ENCODE results near the gene MATN3.
A peak's percentile ranks its signal among the peaks of the same experiment; 100 is the strongest.

The MATN3 gene, protein sequence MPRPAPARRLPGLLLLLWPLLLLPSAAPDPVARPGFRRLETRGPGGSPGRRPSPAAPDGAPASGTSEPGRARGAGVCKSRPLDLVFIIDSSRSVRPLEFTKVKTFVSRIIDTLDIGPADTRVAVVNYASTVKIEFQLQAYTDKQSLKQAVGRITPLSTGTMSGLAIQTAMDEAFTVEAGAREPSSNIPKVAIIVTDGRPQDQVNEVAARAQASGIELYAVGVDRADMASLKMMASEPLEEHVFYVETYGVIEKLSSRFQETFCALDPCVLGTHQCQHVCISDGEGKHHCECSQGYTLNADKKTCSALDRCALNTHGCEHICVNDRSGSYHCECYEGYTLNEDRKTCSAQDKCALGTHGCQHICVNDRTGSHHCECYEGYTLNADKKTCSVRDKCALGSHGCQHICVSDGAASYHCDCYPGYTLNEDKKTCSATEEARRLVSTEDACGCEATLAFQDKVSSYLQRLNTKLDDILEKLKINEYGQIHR

DNA sequence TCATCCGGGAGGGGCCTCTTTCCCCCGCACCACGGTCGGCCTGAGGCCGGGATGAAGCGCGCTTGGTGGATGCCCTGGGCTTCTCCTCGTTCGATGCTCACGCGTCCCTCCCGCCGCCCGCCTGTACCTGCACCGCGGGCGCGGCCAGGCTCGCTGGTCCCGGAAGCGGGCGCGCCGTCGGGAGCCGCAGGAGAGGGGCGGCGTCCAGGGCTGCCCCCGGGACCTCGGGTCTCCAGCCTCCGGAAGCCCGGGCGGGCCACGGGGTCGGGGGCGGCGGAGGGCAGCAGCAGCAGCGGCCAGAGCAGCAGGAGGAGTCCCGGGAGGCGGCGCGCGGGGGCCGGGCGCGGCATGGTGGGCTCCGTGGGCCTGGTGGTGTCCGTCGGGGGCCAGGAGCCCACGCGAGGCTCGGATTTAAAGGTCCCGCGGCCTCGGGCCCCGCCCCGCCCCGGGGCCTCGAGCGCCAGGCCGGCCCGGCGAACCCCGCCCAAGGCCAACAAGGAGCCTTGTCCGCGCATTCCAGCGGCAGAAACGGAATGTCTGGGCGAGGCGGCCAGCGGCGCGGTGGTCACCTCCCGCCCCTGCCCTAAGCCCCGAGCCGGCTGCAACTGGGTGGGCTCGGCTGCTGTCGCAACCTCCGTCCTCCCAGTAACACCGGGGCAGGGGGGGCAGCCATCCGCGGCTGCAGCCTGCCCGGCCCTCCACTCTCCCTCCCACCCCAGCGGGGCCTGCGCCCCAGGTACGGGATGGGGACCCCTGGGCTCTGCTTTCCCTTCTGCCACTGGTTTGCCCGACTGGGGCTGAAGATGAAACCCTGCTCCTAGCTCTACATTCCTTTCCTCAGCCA is at the start of gene MATN3:
Gene MATN3 (minus strand): TSS at position 387 of the 844 bp plus-strand sequence. CDS start 37 bp downstream, at position 350.
- H3K36me3 Mint-ChIP-seq (ENCODE audit: low read depth): no peaks in the 10 kb centered on the region
- peaks cover 57% of the 10 kb centered on the region for H3K27me3 Mint-ChIP-seq
- H3K9me3 Mint-ChIP-seq: peaks cover 3% of the 10 kb centered on the region
- peak; percentile 42 for DNase-seq
- H3K4me1 Mint-ChIP-seq (ENCODE audit: low read depth): peaks cover 8% of the 10 kb centered on the region
- peak within 1 kb of the TSS; percentile 62 for H3K4me3 Mint-ChIP-seq
- H3K27ac Mint-ChIP-seq: no peak within 1 kb of the TSS

DNA sequence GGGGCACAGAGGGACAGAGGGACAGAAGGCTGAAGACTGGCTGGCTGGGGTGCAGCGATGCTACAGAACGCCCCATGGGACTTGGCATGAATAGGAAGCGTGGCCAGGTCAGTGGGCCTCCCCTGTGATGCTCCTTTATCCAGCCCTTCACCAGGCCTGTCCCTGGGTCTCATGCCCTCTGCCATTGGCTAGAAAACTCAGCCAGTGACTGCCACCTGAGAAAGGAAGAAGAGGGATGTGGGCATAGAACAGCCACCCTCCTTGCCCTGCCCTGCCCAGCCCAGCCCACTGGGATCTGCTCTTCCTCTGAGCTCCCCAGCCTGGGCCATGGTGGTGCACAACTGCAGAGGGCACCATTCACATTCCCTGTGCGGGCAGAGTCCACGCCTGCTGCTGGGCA is 49.5 kb upstream of the MATN3 start:
- H3K27me3 Mint-ChIP-seq: peaks cover 15% of the 10 kb centered on the region
- no peak for DNase-seq
- peaks cover 2% of the 10 kb centered on the region for H3K4me1 Mint-ChIP-seq (ENCODE audit: low read depth)
- no peaks in the 10 kb centered on the region for H3K36me3 Mint-ChIP-seq (ENCODE audit: low read depth)
- H3K4me3 Mint-ChIP-seq: no peak overlapping the region
- peaks cover 3% of the 10 kb centered on the region for H3K9me3 Mint-ChIP-seq
- H3K27ac Mint-ChIP-seq: no peak overlapping the region

DNA sequence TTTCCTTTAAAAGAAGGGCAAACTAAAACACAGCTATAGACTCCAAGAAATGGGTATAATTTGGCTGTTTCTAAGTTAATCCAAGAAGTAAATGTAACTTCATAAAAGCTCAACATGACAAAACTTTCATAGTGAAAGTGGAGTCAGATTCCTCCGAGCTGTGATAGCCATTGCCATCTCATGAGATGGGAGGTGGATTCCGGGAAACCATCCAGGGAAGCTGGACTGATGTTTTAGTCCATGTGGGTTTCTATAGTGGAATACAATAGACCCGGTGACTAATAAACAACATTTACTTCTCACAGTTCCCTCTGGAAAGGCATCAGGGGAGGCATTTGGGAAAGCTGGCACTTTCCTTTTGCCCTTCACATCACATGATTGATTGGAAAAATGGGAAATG is 49.0 kb upstream of the MATN3 start:
- Mint-ChIP-seq H3K36me3 (ENCODE audit: low read depth) (no peaks in the 10 kb centered on the region), H3K9me3 (peaks cover 3% of the 10 kb centered on the region), H3K4me1 (ENCODE audit: low read depth) (peaks cover 2% of the 10 kb centered on the region), H3K27me3 (peaks cover 19% of the 10 kb centered on the region), H3K27ac (no peak overlapping the region), H3K4me3 (no peak overlapping the region)
- no peak for DNase-seq

DNA sequence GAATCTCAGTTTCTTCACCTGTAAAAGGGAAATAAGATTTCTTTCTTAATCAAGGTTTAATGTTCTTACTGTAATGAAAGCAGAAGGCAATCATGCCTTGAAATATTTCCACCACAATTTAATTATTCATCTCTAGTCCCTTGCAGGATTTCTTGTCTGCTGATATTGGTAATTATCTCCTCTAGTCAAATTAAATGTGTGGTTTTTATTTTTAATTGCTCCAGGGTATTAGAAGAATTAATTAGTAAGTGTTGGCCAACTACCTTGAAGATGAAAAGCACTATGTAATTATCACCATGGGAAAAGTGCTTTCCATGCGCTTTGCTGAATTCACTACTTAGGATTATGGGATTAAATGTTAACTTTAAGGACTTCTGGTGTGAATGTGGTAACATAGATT is 47.6 kb upstream of the MATN3 start:
- H3K4me3 Mint-ChIP-seq: no peak overlapping the region
- H3K27ac Mint-ChIP-seq: no peak overlapping the region
- peaks cover 3% of the 10 kb centered on the region for H3K9me3 Mint-ChIP-seq
- no peak for DNase-seq
- peaks cover 33% of the 10 kb centered on the region for H3K27me3 Mint-ChIP-seq
- no peaks in the 10 kb centered on the region for H3K36me3 Mint-ChIP-seq (ENCODE audit: low read depth)
- H3K4me1 Mint-ChIP-seq (ENCODE audit: low read depth): peaks cover 2% of the 10 kb centered on the region

DNA sequence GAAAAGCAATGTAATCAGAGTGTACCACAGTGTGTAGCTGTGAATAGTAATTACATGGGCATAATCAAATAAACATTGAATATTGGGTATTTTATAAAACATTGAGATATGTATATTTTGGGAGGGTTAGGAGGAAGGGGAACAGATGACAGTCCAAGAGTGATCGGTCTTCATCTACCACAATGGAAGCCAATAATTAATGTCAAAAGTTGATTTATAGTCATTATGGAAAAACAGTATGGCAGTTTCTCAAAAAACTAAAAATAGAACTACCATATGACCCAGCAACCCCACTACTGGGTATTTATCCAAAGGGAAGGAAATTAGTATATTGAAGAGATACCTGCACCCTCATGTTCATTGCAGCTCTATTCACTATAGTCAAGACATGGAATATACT is 44.8 kb upstream of the MATN3 start:
- H3K36me3 Mint-ChIP-seq (ENCODE audit: low read depth): no peaks in the 10 kb centered on the region
- peaks cover 43% of the 10 kb centered on the region for H3K27me3 Mint-ChIP-seq
- no peak overlapping the region for H3K4me3 Mint-ChIP-seq
- no peaks in the 10 kb centered on the region for H3K9me3 Mint-ChIP-seq
- H3K27ac Mint-ChIP-seq: no peak overlapping the region
- no peaks in the 10 kb centered on the region for H3K4me1 Mint-ChIP-seq (ENCODE audit: low read depth)
- no peak for DNase-seq

DNA sequence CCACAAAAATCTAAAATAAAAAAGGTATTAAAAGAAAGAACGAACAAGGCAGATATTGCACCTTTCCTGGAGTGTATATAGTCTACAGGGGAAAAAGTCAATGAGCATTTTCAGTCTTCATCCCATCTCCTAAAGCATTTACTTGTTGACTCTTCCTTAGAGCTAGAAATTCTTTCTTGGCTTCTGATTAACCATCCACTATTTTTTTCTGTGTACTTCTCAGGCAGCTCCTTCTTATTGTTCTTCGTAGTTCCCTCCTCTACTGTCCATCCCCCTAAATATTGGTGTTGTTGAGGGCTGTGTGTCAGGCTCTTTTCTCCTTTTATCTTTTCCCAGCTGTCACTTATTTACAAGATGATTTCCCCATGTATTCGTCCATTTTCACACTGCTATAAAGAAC is 42.5 kb upstream of the MATN3 start:
- Mint-ChIP-seq H3K9me3 (no peaks in the 10 kb centered on the region), H3K27ac (no peak overlapping the region), H3K36me3 (ENCODE audit: low read depth) (peaks cover 10% of the 10 kb centered on the region), H3K27me3 (peaks cover 38% of the 10 kb centered on the region), H3K4me3 (no peak overlapping the region), H3K4me1 (ENCODE audit: low read depth) (peaks cover 5% of the 10 kb centered on the region)
- no peak for DNase-seq

DNA sequence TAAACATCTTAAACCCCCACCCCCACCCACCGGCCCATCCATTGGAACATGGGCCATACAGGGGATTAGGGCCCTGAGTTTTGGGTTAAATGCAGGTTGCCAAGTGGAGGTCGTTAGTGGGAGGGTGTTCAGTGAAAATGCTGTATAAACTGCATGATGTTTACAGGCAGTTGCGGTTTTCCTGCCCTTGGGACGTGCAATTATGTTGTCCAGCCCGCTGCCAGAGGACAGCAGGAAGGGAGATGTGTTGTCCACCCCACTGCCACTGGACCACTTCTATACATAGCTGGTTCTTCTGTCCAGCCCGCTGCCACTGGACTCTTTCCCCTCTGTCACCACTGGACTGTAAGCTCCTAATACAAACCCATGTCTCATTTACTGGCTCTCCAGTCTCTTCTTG is 41.7 kb upstream of the MATN3 start:
- H3K4me1 Mint-ChIP-seq (ENCODE audit: low read depth): peaks cover 13% of the 10 kb centered on the region
- H3K36me3 Mint-ChIP-seq (ENCODE audit: low read depth): peaks cover 13% of the 10 kb centered on the region
- no peak overlapping the region for H3K4me3 Mint-ChIP-seq
- no peak overlapping the region for H3K27ac Mint-ChIP-seq
- DNase-seq: no peak
- H3K9me3 Mint-ChIP-seq: no peaks in the 10 kb centered on the region
- H3K27me3 Mint-ChIP-seq: peaks cover 38% of the 10 kb centered on the region

DNA sequence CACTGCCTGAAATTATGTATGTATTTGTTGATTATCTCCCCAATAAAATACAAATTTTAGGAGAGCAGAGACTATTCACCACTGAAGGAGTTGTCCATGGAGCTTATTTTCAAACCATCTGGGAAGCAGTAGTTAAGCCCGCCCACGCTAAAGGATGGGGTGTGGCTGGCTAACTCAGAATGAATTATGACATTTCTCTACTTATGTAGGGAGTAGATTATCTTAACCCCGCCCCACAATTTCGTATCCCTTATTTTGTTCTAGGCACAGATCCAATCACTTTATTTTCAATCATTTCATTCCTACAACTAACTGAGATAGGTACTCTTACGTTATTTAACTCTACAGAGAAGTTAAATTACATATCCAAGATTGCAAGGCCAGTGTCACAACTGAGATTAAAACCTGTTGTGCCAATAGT is 40.4 kb upstream of the MATN3 start:
- Mint-ChIP-seq H3K4me3 (no peak overlapping the region), H3K4me1 (ENCODE audit: low read depth) (peaks cover 26% of the 10 kb centered on the region), H3K27me3 (peaks cover 35% of the 10 kb centered on the region), H3K36me3 (ENCODE audit: low read depth) (peaks cover 13% of the 10 kb centered on the region), H3K9me3 (no peaks in the 10 kb centered on the region), H3K27ac (no peak overlapping the region)
- no peak for DNase-seq

DNA sequence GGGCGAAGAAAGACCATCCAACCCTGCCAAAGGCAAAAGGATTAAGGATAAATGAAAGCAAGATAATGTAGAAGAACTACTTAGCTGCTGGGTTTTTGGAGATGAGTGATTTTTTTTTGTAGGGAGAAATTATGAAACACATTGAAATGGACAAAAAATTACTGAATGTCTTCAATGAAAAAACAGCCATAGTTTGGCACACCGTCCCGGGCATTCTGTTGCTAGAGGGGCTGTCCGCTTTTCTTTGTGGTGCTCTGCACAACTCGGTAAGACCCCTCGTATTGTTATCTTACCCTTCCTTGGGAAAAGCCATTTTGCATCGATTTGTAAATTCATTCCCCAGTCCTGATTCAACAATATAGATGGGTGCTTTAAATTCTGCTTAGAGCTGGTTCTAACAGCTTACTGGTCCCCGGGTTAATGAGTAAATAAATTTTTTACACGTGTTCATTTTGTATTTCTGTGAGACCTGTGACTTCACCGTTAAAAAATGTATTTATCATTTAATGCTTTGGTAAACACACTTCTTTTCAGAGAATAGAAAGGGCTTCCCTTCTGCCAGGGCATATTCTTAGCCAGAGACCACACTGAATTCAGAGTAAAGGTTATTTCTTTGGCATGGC is 39.9 kb upstream of the MATN3 start:
- H3K27me3 Mint-ChIP-seq: peaks cover 30% of the 10 kb centered on the region
- no peak for DNase-seq
- H3K9me3 Mint-ChIP-seq: no peaks in the 10 kb centered on the region
- no peak overlapping the region for H3K4me3 Mint-ChIP-seq
- peaks cover 28% of the 10 kb centered on the region for H3K4me1 Mint-ChIP-seq (ENCODE audit: low read depth)
- H3K36me3 Mint-ChIP-seq (ENCODE audit: low read depth): peaks cover 13% of the 10 kb centered on the region
- H3K27ac Mint-ChIP-seq: no peak overlapping the region

DNA sequence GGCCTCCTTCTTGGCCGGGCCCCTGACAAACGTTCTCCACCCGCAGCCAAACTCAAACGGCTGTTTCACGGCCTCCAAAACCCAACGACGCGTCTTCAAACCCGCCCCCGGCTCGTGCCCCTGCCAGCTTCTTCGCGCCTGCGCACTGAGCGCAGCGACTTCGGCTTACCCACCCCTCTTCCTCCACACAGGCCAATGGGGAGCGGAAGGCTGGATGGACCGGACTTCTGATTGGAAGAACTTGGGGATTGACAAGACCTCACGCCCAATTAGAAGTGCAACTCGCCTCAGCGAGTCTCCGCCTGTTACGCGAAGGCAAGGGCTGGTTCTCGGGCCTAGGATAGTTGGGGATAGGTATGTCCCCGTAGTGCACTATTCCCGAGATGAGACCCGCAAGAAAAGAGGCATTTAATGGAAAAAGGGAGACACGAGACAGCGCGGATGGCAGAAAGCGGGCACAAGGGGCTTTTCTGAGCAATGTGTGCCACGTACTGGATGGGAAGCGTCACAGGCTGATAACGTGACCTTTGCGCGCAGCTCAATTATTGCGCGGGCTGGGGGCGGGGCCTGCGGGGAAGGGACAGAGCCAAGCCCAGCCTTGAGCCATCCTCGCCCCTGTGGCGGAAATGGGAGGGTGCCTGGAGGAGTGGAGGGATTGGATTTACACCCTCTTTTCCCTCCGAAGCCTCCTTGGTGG is 39.2 kb upstream of the MATN3 start, which contains the start of gene LAPTM4A:
Gene LAPTM4A (minus strand): TSS at position 97 of the 697 bp plus-strand sequence. CDS start 108 bp downstream, outside the sequence.
- H3K4me3 Mint-ChIP-seq: no peak within 1 kb of the TSS
- DNase-seq: peak; percentile 95
- no peaks in the 10 kb centered on the region for H3K9me3 Mint-ChIP-seq
- H3K4me1 Mint-ChIP-seq (ENCODE audit: low read depth): peaks cover 31% of the 10 kb centered on the region
- peaks cover 26% of the 10 kb centered on the region for H3K27me3 Mint-ChIP-seq
- no peak within 1 kb of the TSS for H3K27ac Mint-ChIP-seq
- peaks cover 15% of the 10 kb centered on the region for H3K36me3 Mint-ChIP-seq (ENCODE audit: low read depth)

DNA sequence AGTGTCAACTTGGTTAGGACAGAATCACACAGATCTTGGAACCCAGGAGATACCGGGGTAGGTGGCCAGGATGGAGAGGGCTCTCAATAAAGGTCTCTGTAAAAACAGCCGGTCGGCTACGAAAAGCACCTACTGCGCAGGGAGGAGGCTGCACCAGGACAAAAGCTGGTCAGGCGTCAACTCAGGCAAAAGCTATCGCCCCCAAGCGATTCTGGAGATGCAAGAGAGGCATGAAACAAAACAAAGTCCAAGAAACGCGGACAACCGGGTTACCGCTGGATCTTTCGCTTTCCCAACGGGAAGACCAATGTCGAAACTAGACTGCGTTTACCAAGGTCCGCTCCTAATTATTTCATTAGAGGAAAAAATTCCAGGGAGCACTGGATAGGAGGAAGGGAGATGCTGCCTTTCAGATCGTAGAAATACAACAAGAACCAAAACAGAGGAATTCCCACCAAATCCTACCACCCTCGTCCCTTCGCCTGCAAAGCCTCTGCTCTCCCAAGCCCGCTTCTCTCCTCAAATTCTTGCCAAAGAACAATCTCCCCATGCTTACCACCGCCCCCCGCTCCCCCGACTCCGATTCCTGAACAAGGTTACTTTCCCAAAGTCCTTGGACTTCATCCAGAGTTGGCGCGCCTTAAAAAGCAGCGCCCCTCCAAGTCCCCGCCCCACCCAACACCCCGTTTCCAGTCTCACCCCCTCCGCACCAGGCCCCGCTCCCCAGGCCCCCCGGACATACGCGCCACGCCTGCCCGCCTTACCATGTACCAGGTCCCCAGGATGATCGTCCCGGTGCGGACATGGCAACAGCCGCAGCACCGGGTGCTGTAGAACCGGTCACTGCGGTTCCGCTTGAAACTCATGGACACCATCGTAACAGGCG is 38.4 kb upstream of the MATN3 start:
- Mint-ChIP-seq H3K27me3 (peaks cover 18% of the 10 kb centered on the region), H3K27ac (no peak overlapping the region), H3K9me3 (no peaks in the 10 kb centered on the region), H3K4me1 (ENCODE audit: low read depth) (peaks cover 32% of the 10 kb centered on the region), H3K4me3 (no peak overlapping the region), H3K36me3 (ENCODE audit: low read depth) (peaks cover 16% of the 10 kb centered on the region)
- peak; percentile 43 for DNase-seq

DNA sequence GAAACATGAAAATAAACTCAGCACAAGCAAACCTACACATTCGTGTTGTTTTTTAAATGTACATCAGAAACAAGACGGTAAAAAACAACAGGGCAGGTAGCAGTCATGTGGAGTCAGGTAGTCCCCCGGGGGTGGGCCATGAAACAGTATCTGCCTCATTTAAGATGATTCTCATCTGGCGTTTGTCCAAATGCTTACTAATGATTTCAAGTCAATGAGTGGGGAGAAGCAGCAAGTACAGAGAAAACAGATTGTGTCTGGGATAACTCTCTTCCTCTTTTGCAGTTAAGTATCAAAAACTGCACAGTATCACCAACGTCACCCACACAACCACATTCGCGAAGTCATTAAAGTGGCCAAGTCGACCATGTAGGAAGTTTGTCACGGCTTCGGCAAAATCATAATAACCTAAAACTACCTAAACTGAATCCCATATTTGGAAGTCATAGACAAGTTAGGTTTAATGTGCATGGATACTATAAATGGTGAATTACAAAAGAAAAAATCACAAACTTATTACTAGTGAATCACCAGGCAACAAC is 37.7 kb upstream of the MATN3 start:
- Mint-ChIP-seq H3K36me3 (ENCODE audit: low read depth) (peaks cover 19% of the 10 kb centered on the region), H3K4me1 (ENCODE audit: low read depth) (peaks cover 36% of the 10 kb centered on the region), H3K4me3 (no peak overlapping the region), H3K27me3 (peaks cover 11% of the 10 kb centered on the region), H3K27ac (no peak overlapping the region), H3K9me3 (no peaks in the 10 kb centered on the region)
- DNase-seq: no peak

DNA sequence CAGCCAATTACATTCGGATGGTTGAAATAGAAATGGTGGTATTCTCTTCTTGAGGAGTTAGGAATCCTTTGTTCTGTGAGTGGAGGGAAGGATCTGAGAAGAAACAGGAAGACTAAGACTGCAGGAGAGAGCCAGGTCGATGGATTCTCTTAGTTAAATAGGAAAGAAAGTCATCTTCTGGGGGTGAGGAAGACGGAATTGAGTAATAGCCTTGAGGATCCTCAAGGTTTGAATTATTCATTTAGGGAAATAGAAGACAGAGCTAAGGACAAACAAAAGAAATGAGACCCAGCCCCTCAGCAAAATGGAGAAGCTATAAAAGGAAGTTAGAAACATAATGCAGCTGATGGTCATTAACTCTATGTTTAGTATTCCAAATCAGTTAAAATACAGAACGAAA is 37.2 kb upstream of the MATN3 start:
- H3K36me3 Mint-ChIP-seq (ENCODE audit: low read depth): peaks cover 22% of the 10 kb centered on the region
- no peak overlapping the region for H3K4me3 Mint-ChIP-seq
- H3K9me3 Mint-ChIP-seq: no peaks in the 10 kb centered on the region
- H3K27ac Mint-ChIP-seq: no peak overlapping the region
- peaks cover 6% of the 10 kb centered on the region for H3K27me3 Mint-ChIP-seq
- no peak for DNase-seq
- H3K4me1 Mint-ChIP-seq (ENCODE audit: low read depth): peaks cover 38% of the 10 kb centered on the region

Measured in activated T-cell treated with anti-CD3 and anti-CD28 coated beads, Interleukin-2, amount 50 U/mL, for 24 hours (primary cell).